Measurements from ENCODE around the gene NUMB. TPM values are rescaled to one million over a fixed set of nuclear protein-coding genes. Genes with fewer than 3 reads are reported as not detected.

Gene NUMB
- total RNA-seq, 1 experiment from 2014 or later, result 46.5 TPM

DNA sequence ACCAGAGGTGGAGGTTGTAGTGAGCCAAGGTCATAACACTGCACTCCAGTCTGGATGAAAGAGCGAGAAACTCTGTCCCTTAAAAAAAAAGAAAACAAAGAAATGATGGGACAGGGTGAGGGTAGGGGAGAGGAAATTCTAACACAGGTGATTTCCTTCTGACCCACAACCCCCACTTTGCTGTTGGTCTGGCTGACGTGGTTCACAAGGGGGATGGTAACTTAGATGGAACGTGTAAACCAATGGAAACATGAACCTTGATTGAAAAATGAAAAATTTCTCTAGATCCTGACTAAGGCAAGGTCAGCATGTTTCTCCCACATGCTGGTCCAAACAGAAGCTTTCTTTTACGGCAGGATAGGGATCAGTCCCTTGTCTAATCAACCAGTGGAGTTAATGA is 16.6 kb upstream of the NUMB start:
- H3K27ac ChIP-seq (ENCODE audit: insufficient read length, low read depth, low read length), result no peak overlapping the region
- H2BK20ac ChIP-seq (ENCODE audit: low read depth, low read length, poor library complexity, severe bottlenecking), result no peak overlapping the region
- H3K9me3 ChIP-seq (ENCODE audit: control insufficient read depth, low read depth, low read length), result no peaks in the 10 kb centered on the region
- no peaks in the 10 kb centered on the region for H3K79me2 ChIP-seq (ENCODE audit: insufficient read depth, low read length)
- H4K91ac ChIP-seq (ENCODE audit: insufficient read length, low read depth, low read length), result no peak overlapping the region
- no peaks in the 10 kb centered on the region for H3K27me3 Mint-ChIP-seq (ENCODE audit: low read depth)
- no peak overlapping the region for H3K23ac ChIP-seq (ENCODE audit: insufficient read length, low read depth, low read length)
- no peak for DNase-seq
- H3K14ac ChIP-seq (ENCODE audit: insufficient read depth, low read length), result no peak overlapping the region
- H4K20me1 ChIP-seq (ENCODE audit: control insufficient read depth, insufficient read depth, insufficient read length), result no peaks in the 10 kb centered on the region
- H2BK120ac ChIP-seq (ENCODE audit: low read depth, low read length, poor library complexity, severe bottlenecking), result no peak overlapping the region
- no peak overlapping the region for H3T11ph ChIP-seq (ENCODE audit: low read length)
- no peaks in the 10 kb centered on the region for H3K4me1 ChIP-seq (ENCODE audit: insufficient read depth, low read length)
- H4K5ac ChIP-seq (ENCODE audit: insufficient read length, low read depth, low read length), result no peak overlapping the region
- H3K4me3 Mint-ChIP-seq, result no peak overlapping the region
- WGBS (ENCODE audit: extremely low coverage, insufficient read length, low lambda C conversion rate), result no CpG with 5 or more reads among the region's 4 CpGs
- H2AFZ ChIP-seq (ENCODE audit: low read length), result no peak overlapping the region
- no peak overlapping the region for H3K56ac ChIP-seq (ENCODE audit: insufficient read length, low read depth, low read length)
- H3K4ac ChIP-seq (ENCODE audit: low read depth, low read length), result no peak overlapping the region
- no peaks in the 10 kb centered on the region; a peak in 1 of 5 replicates for H3K9me3 Mint-ChIP-seq
- H3K79me1 ChIP-seq (ENCODE audit: insufficient read depth, low read depth, low read length, poor library complexity, severe bottlenecking), result no peaks in the 10 kb centered on the region
- H3K27ac Mint-ChIP-seq, result no peak overlapping the region; a peak in 1 of 7 replicates
- no peaks in the 10 kb centered on the region for H3K27me3 ChIP-seq (ENCODE audit: insufficient read depth, low read length)
- no peak overlapping the region for H3K4me2 ChIP-seq (ENCODE audit: insufficient read depth, insufficient read length, low read length)
- H2BK15ac ChIP-seq (ENCODE audit: low read depth, low read length), result no peak overlapping the region
- H3K4me1 Mint-ChIP-seq, result peaks cover 2 to 9% of the 10 kb centered on the region in 2 experiments; a peak in 3 of 4 replicates
- no peak overlapping the region for H2AK5ac ChIP-seq (ENCODE audit: insufficient read length, low read length)
- no peak overlapping the region for H4K8ac ChIP-seq (replicated peaks; ENCODE audit: insufficient read length, low read depth, low read length)
- no peaks in the 10 kb centered on the region for H3K36me3 Mint-ChIP-seq (ENCODE audit: insufficient read depth in 1 of 3, low read depth in 3 of 3)
- H3K23me2 ChIP-seq (ENCODE audit: insufficient read length, low read depth, low read length, poor library complexity, severe bottlenecking), result no peaks in the 10 kb centered on the region
- no peak overlapping the region for H3K9ac ChIP-seq (ENCODE audit: extremely low read depth, insufficient read length, low read length)
- H3K18ac ChIP-seq (ENCODE audit: insufficient read length, low read depth, low read length), result no peak overlapping the region
- H2BK5ac ChIP-seq (ENCODE audit: insufficient read length, low read length), result no peak overlapping the region
- no peak for TF ChIP-seq CTCF (conservative IDR thresholded peaks at IDR 0.05)
- no peak overlapping the region for H2BK12ac ChIP-seq (ENCODE audit: insufficient read length, low read depth, low read length)
